GM12875 (cell line): ENCODE data around the gene NLN.
"Not testable (repeated sequence)": the region's sequence is repeated elsewhere in the genome, so short reads cannot be mapped to it uniquely, and the experiment has no call there.

Source experiments
- H3K4me3 ChIP-seq: one replicate; pipeline ENCODE4 v1.5.1; 2011; ENCODE audit warnings: low read depth, low read length, control low read depth
- CTCF ChIP-seq: IDR thresholded peaks from 2 replicates; pipeline ENCODE4 v1.5.1; 2011; ENCODE audit warnings: low read depth, mild to moderate bottlenecking, control low read depth, inconsistent platforms, low read length, moderate library complexity, borderline replicate concordance; ENCODE audit not compliant: insufficient read depth

Gene NLN

GRCh38 chr5:65802080-65802479 lies 80.1 kb downstream of the NLN start:
- H3K4me3 ChIP-seq = no peak overlapping the region
- TF ChIP-seq CTCF = no peak

GRCh38 chr5:65802820-65803219 lies 80.8 kb downstream of the NLN start:
- TF ChIP-seq CTCF = no peak
- H3K4me3 ChIP-seq = no peak overlapping the region

- no peak overlapping the region for H3K4me3 ChIP-seq
- TF ChIP-seq CTCF = no peak
Observed at GRCh38 chr5:65803699-65804391, 81.8 kb downstream of the NLN start.

GRCh38 chr5:65805089-65805488 lies 83.1 kb downstream of the NLN start:
- TF ChIP-seq CTCF = no peak
- H3K4me3 ChIP-seq = no peak overlapping the region

GRCh38 chr5:65807494-65807893 lies 85.5 kb downstream of the NLN start:
- H3K4me3 ChIP-seq = not testable (repeated sequence)

GRCh38 chr5:65808251-65808741 lies 86.3 kb downstream of the NLN start:
- TF ChIP-seq CTCF = no peak
- H3K4me3 ChIP-seq = no peak overlapping the region

GRCh38 chr5:65808818-65809217 lies 86.8 kb downstream of the NLN start:
- no peak for TF ChIP-seq CTCF
- no peak overlapping the region for H3K4me3 ChIP-seq
